NAMALWA (cell line): ENCODE results near the gene PFKP.
A peak's percentile ranks its signal among the peaks of the same experiment; 100 is the strongest.

Experiments
- DNase-seq: peaks from one replicate; pipeline ENCODE4 v3.0.0-alpha.2; 2015; ENCODE audit warnings: low spot score

The PFKP gene

GRCh38 chr10:3116508-3117100, 49.3 kb downstream of the PFKP start:
- DNase-seq = no peak

- no peak for DNase-seq
Measured at GRCh38 chr10:3117486-3117885, 50.1 kb downstream of the PFKP start.

- DNase-seq = no peak
Measured at GRCh38 chr10:3118641-3119091, 51.3 kb downstream of the PFKP start.

GRCh38 chr10:3119796-3120459, 52.6 kb downstream of the PFKP start:
- peak; percentile 51 for DNase-seq

GRCh38 chr10:3122034-3122433, 54.7 kb downstream of the PFKP start:
- no peak for DNase-seq

- no peak for DNase-seq
Measured at GRCh38 chr10:3122486-3123205, 55.3 kb downstream of the PFKP start.

GRCh38 chr10:3123571-3124411, 56.4 kb downstream of the PFKP start:
- no peak for DNase-seq

GRCh38 chr10:3124412-3125175, 57.2 kb downstream of the PFKP start:
- DNase-seq = no peak

- no peak for DNase-seq
Measured at GRCh38 chr10:3125527-3126170, 58.3 kb downstream of the PFKP start.

DNA sequence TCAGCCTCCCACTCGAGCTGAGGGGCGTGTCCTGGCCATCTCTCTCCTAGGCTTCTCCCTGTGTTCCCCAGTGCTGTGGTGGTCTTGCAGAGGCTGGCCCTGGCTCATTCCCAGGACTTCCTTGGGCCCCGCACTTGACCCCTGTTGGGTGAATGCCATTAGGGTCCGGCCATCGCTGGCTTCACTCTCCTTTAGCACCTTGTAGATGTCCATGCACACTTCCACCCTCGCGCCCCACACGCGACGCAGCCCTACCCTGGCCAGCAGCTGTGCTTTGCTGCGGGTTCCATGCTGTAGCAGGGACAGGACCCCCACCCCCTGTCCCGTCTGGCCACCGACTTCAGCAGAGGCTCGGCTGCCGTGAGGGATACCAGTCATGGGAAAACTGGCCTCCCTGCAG, 58.9 kb downstream of the PFKP start:
- DNase-seq = no peak

GRCh38 chr10:3126741-3127346, 59.5 kb downstream of the PFKP start:
- no peak for DNase-seq

GRCh38 chr10:3127921-3128320, 60.6 kb downstream of the PFKP start:
- no peak for DNase-seq

GRCh38 chr10:3128379-3129130, 61.2 kb downstream of the PFKP start:
- no peak for DNase-seq

DNA sequence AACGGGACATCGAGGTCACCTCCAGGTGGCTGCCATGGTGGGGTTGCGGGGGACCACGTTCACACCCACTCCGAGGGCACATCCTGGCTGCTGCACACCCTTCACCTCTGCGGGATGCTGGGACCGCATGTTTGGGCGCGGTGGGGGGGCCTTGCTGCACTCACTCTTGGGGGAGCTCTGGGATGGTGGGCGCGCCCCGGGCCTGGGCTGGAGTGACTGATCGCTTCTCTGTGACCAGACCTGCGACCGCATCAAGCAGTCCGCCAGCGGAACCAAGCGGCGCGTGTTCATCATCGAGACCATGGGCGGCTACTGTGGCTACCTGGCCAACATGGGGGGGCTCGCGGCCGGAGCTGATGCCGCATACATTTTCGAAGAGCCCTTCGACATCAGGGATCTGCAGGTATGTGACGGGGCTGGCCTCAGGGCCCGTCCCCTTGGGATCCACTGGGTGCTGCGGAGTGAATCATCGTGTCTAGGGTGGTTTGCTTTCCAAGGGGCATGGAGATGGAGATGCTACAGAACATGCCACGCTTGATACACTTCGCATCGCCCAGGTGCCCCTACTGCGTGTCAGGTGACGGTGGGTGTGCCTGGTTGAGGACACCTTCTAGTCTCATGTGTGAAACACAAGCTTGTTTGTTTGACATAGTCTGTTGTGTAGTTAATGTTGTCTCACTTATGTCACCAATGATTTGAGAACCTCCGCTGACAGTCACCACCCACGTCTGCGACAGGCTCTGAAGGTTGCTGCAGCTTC, 62.4 kb downstream of the PFKP start:
- no peak for DNase-seq

GRCh38 chr10:3131098-3131497, 63.8 kb downstream of the PFKP start:
- no peak for DNase-seq

DNA sequence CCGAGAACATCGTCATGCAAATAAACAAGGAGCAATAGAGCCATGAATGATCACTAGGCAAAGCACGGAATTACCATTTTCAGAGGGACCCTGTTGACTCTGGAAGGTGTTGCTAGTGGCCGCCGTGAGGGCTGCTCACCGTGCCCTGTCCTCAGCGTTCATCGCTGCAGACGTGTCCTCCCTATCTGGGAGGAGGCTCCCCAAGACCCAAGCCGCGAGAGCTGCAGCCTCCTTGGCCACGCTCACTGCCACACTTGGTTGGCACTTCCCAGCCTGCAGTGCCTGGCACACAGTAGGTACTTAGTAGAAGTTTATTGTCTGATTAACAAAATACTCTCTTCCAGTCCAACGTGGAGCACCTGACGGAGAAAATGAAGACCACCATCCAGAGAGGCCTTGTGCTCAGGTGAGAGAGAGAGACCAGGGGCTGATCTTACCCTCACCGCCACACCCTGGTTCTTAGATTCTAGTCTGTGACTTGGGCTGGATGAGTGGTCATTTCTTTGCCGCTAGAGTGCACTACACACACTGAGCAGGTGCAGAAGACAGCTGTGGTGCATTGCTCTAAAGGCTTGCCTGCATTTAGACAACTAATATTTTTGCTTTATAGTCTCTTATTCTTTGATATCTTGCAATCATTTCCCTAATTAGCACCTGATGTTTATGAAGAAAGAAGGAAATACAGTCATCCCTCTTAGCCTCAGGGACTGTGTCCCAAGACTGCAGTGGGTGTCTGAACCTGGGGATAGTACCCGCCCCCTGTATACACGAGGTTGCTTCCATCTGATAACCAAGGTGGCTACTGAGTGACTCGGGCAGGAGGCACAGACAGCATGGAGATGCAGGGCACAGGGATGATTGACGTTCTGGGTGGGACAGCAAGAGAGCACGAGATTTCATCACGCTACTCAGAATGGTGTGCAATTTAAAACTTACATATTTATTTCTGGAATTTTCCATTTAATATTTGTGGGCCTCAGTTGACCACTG, 65.0 kb downstream of the PFKP start:
- no peak for DNase-seq

DNA sequence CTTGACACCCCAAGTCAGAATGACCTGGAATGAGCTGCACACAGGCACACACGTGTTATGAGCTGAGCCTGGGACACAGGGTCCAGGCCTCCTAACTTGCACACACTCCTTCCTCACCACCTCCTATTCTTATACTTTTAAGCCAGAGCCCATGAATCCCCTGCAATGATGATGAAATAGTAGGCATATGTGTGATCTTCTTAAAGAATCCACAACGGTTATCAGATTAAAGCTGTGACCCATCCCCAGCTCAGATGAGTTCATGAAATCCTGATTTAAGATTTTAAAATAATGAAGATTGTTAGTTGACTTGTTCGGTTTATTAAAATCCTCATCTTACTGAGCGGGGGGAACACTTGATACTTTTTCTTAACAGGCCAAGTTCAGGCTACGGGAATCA, 66.6 kb downstream of the PFKP start:
- DNase-seq = no peak

GRCh38 chr10:3135006-3135405, 67.7 kb downstream of the PFKP start:
- no peak for DNase-seq
